Neural progenitor cell (in vitro differentiated cells): ENCODE data around the gene CDK8. TPM values are rescaled to one million over a fixed set of nuclear protein-coding genes. Genes with fewer than 3 reads are reported as not detected.

ENCODE experiments used
- DNase-seq: peaks from one replicate; pipeline ENCODE4 v3.0.0-alpha.2; 2016; ENCODE audit warnings: low spot score
- H2AFZ ChIP-seq: fragments of 200-600 bp; sonication (generic); replicated peaks from 2 replicates; pipeline ENCODE4 v1.6.1; 2016; ENCODE audit warnings: antibody characterized with exemption
- H3F3A ChIP-seq: fragments of 200-600 bp; sonication (generic); 2 replicates; pipeline ENCODE4 v1.6.1; 2016; ENCODE audit warnings: antibody characterized with exemption, low read depth
- H3K27ac ChIP-seq: fragments of 200-600 bp; sonication (generic); 2 replicates; pipeline ENCODE4 v1.5.1; 2016; ENCODE audit warnings: mild to moderate bottlenecking
- H3K27me3 ChIP-seq: fragments of 200-600 bp; sonication (generic); 2 replicates; pipeline ENCODE4 v1.6.1; 2016; ENCODE audit warnings: mild to moderate bottlenecking, moderate library complexity
- H3K36me3 ChIP-seq: fragments of 200-600 bp; sonication (generic); 2 replicates; pipeline ENCODE4 v1.5.1; 2016
- H3K4me1 ChIP-seq: fragments of 200-600 bp; sonication (generic); 2 replicates; pipeline ENCODE4 v1.6.1; 2016; ENCODE audit warnings: mixed run types
- H3K4me2 ChIP-seq: fragments of 200-600 bp; sonication (generic); 2 replicates; pipeline ENCODE4 v1.6.1; 2016
- H3K4me3 ChIP-seq: fragments of 200-600 bp; sonication (generic); 2 replicates; pipeline ENCODE4 v1.5.1; 2016
- H3K79me2 ChIP-seq: fragments of 200-600 bp; sonication (generic); 2 replicates; pipeline ENCODE4 v1.6.1; 2016; ENCODE audit warnings: low read depth
- H3K9ac ChIP-seq: fragments of 200-600 bp; sonication (generic); 2 replicates; pipeline ENCODE4 v1.6.1; 2016
- H3K9me3 ChIP-seq: fragments of 200-600 bp; sonication (generic); 2 replicates; pipeline ENCODE4 v1.5.1; 2016; ENCODE audit warnings: low read depth
- H4K20me1 ChIP-seq: fragments of 200-600 bp; sonication (generic); 2 replicates; pipeline ENCODE4 v1.6.1; 2016; ENCODE audit warnings: low read depth
- H3K27ac Mint-ChIP-seq: 3 replicates; pipeline ENCODE4 v1.8.0; 2021; ENCODE audit warnings: mixed read lengths
- H3K27me3 Mint-ChIP-seq: 2 replicates; pipeline ENCODE4 v1.8.0; 2022; ENCODE audit warnings: low read depth, mild to moderate bottlenecking, inconsistent platforms, moderate library complexity, mixed read lengths; ENCODE audit not compliant: insufficient read depth
- H3K36me3 Mint-ChIP-seq: 3 replicates; pipeline ENCODE4 v1.8.0; 2021; ENCODE audit warnings: mixed read lengths
- H3K4me1 Mint-ChIP-seq: 3 replicates; pipeline ENCODE4 v1.8.0; 2021; ENCODE audit warnings: mixed read lengths
- H3K4me3 Mint-ChIP-seq: 3 replicates; pipeline ENCODE4 v1.8.0; 2021; ENCODE audit warnings: mild to moderate bottlenecking, moderate library complexity, mixed read lengths
- H3K9me3 Mint-ChIP-seq: 3 replicates; pipeline ENCODE4 v1.8.0; 2020; ENCODE audit warnings: mixed read lengths
- EZH2 ChIP-seq: fragments of 200-600 bp; sonication (generic); IDR thresholded peaks from 2 replicates; pipeline ENCODE4 v1.6.1; 2017; ENCODE audit warnings: antibody characterized with exemption, mild to moderate bottlenecking, moderate library complexity
- EZH2phosphoT487 ChIP-seq: fragments of 200-600 bp; sonication (generic); IDR thresholded peaks from 2 replicates; pipeline ENCODE4 v1.6.1; 2017; ENCODE audit warnings: antibody characterized with exemption
- total RNA-seq: library from RNA; depleted of rRNA; stranded (reverse); fragments of >200 nt; gene quantifications from 2 replicates; pipeline ENCODE4 v1.2.3, GENCODE V29; 2015; ENCODE audit warnings: low replicate concordance
- TF ChIP-seq, protein P1 (sequence below): fragments of 200-600 bp; sonication (generic); IDR thresholded peaks from 2 replicates; pipeline ENCODE4 v1.5.1; 2017; ENCODE audit warnings: antibody characterized with exemption, mild to moderate bottlenecking

The CDK8 gene
- total RNA-seq, 1 donor from 2014 or later = 69.3 TPM

DNA sequence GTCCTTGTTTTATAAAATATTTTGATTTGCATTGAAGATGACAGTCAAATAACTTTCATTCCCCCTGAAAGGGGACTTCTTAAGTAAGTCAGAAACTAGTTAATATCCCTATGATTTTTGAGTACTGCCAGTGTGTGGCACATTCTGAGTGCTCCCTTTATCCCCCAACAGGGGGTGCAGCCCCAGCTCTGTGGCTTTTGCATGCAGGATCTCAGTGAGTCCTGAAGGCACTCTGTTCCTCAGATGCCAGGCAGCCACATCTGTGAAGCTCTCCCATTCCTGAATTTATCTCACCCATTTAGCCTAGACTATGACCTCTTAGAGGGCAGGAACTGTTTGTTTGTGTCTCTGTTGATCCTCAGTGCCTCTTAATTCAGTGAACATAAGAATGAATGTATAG, 123.1 kb downstream of the CDK8 start:
- no peaks in the 10 kb centered on the region for H3K36me3 ChIP-seq
- H3K27me3 Mint-ChIP-seq = no peaks in the 10 kb centered on the region
- no peaks in the 10 kb centered on the region for H3K9me3 ChIP-seq
- H3K4me1 ChIP-seq = peaks cover 4% of the 10 kb centered on the region
- H3K79me2 ChIP-seq = no peaks in the 10 kb centered on the region
- H3K4me3 Mint-ChIP-seq = no peak overlapping the region
- no peaks in the 10 kb centered on the region for H3F3A ChIP-seq
- no peak overlapping the region for H3K4me2 ChIP-seq
- H4K20me1 ChIP-seq = peaks cover 3% of the 10 kb centered on the region
- no peak overlapping the region for H3K27ac ChIP-seq
- peak; percentile 69 for DNase-seq
- H3K27me3 ChIP-seq = no peaks in the 10 kb centered on the region
- H2AFZ ChIP-seq = no peak overlapping the region
- H3K36me3 Mint-ChIP-seq = peaks cover 5% of the 10 kb centered on the region
- H3K9ac ChIP-seq = no peak overlapping the region
- H3K4me3 ChIP-seq = no peak overlapping the region
- H3K27ac Mint-ChIP-seq = no peak overlapping the region
- H3K9me3 Mint-ChIP-seq = no peaks in the 10 kb centered on the region
- TF ChIP-seq EZH2 (no peak), EZH2phosphoT487 (no peak)
- TF ChIP-seq, protein P1, sequence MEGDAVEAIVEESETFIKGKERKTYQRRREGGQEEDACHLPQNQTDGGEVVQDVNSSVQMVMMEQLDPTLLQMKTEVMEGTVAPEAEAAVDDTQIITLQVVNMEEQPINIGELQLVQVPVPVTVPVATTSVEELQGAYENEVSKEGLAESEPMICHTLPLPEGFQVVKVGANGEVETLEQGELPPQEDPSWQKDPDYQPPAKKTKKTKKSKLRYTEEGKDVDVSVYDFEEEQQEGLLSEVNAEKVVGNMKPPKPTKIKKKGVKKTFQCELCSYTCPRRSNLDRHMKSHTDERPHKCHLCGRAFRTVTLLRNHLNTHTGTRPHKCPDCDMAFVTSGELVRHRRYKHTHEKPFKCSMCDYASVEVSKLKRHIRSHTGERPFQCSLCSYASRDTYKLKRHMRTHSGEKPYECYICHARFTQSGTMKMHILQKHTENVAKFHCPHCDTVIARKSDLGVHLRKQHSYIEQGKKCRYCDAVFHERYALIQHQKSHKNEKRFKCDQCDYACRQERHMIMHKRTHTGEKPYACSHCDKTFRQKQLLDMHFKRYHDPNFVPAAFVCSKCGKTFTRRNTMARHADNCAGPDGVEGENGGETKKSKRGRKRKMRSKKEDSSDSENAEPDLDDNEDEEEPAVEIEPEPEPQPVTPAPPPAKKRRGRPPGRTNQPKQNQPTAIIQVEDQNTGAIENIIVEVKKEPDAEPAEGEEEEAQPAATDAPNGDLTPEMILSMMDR = peak; percentile 68
- H3K4me1 Mint-ChIP-seq = no peaks in the 10 kb centered on the region

DNA sequence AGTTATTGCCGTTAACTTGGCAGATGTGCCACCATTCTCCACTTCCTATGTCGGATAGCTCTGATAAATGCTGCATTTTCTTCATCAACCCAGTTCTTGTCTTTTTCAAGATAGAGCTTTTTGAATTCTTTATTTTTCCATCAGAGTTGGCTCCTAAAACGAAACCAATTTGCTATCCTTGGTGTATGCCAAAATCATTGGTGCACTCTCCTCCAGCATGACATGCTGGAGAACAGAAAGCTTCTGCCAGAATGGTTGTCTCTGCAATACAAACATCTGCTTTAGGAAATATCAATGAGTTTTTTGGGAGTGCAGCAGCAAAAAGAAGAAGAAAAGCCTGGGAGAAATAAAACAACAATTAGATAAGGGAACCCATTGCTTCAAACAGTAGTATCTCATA, 124.2 kb downstream of the CDK8 start:
- peaks cover 4% of the 10 kb centered on the region for H3K4me1 ChIP-seq
- H3K27me3 ChIP-seq = no peaks in the 10 kb centered on the region
- H3K79me2 ChIP-seq = no peaks in the 10 kb centered on the region
- DNase-seq = no peak
- H3K36me3 Mint-ChIP-seq = peaks cover under 1% of the 10 kb centered on the region
- no peaks in the 10 kb centered on the region for H3K36me3 ChIP-seq
- H2AFZ ChIP-seq = no peak overlapping the region
- H3K4me3 Mint-ChIP-seq = no peak overlapping the region
- no peaks in the 10 kb centered on the region for H3K27me3 Mint-ChIP-seq
- no peak overlapping the region for H3K27ac ChIP-seq
- H4K20me1 ChIP-seq = peaks cover 3% of the 10 kb centered on the region
- TF ChIP-seq, protein P1 = no peak
- TF ChIP-seq EZH2phosphoT487 (no peak), EZH2 (no peak)
- no peaks in the 10 kb centered on the region for H3K9me3 Mint-ChIP-seq
- no peak overlapping the region for H3K4me2 ChIP-seq
- no peaks in the 10 kb centered on the region for H3F3A ChIP-seq
- H3K4me1 Mint-ChIP-seq = no peaks in the 10 kb centered on the region
- no peaks in the 10 kb centered on the region for H3K9me3 ChIP-seq
- no peak overlapping the region for H3K4me3 ChIP-seq
- no peak overlapping the region for H3K27ac Mint-ChIP-seq
- no peak overlapping the region for H3K9ac ChIP-seq

DNA sequence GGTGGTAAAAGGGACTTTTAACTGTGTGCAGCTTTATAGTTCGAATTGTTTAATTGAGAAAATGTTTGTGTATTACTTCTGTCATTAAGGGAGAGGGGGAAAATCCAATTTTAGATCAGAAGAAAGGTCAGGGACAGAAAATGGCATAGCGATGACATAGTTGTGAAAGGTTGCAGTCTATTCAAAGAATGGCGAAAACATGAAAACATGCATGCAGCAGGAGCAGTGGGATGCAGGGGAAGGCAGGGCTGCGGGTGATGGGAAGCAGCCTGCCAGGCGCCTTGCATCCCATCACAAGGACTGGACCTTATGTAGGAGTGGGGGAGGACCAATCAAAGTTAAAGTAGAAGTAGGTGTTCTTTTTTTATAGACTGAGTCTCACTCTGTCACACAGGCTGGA, 125.9 kb downstream of the CDK8 start:
- TF ChIP-seq, protein P1 = no peak
- TF ChIP-seq EZH2 (no peak), EZH2phosphoT487 (no peak)
- no peak overlapping the region for H3K27ac Mint-ChIP-seq

More for the DNA sequence above, 125.9 kb downstream of the CDK8 start:
- Histone ChIP-seq H3K9ac (no peak overlapping the region), H2AFZ (no peak overlapping the region), H3K4me2 (no peak overlapping the region), H3K4me3 (no peak overlapping the region), H3K27me3 (no peaks in the 10 kb centered on the region), H3K36me3 (no peaks in the 10 kb centered on the region), H3K79me2 (no peaks in the 10 kb centered on the region), H4K20me1 (peaks cover 3% of the 10 kb centered on the region), H3K27ac (no peak overlapping the region), H3K4me1 (peaks cover 4% of the 10 kb centered on the region), H3K9me3 (no peaks in the 10 kb centered on the region), H3F3A (no peaks in the 10 kb centered on the region)
- Mint-ChIP-seq H3K4me1 (no peaks in the 10 kb centered on the region), H3K9me3 (no peaks in the 10 kb centered on the region), H3K27me3 (no peaks in the 10 kb centered on the region), H3K36me3 (peaks cover 3% of the 10 kb centered on the region), H3K4me3 (no peak overlapping the region)
- no peak for DNase-seq
